Sigmoid colon (tissue), 7 donors: ENCODE results near the gene WIF1. TPM values are rescaled to one million over a fixed set of nuclear protein-coding genes. Genes with fewer than 3 reads are reported as not detected.

Experiments used
- DNase-seq: peaks from one replicate; pipeline ENCODE4 v3.0.0-alpha.2; 2019
- H3K27ac ChIP-seq, 4 donors: fragments of 200-600 bp; sonication (generic); one replicate each; pipeline ENCODE4 v1.5.1; 2016 to 2019; ENCODE audit warnings: mild to moderate bottlenecking in 1 of 4
- H3K27me3 ChIP-seq, 3 donors: fragments of 200-600 bp; sonication (generic); one replicate each; pipeline ENCODE4 v1.5.1; 2019; ENCODE audit warnings: mild to moderate bottlenecking in 1 of 3
- H3K36me3 ChIP-seq, 4 donors: fragments of 200-600 bp; sonication (generic); one replicate each; pipeline ENCODE4 v1.5.1; 2016 to 2019
- H3K4me1 ChIP-seq, 4 donors: fragments of 200-600 bp; sonication (generic); one replicate each; pipeline ENCODE4 v1.5.1; 2017 to 2019
- H3K4me3 ChIP-seq, 4 donors: fragments of 200-600 bp; sonication (generic); one replicate each; pipeline ENCODE4 v1.5.1; 2017 to 2019; ENCODE audit warnings: mild to moderate bottlenecking in 2 of 4, moderate library complexity in 1 of 4
- H3K9me3 ChIP-seq, 4 donors: fragments of 200-600 bp in 3 of 4; sonication (generic) in 3 of 4; one replicate each; pipeline versions ENCODE4 v1.5.1 to v1.6.1; 2013 to 2019
- EP300 ChIP-seq, 4 donors: sonication (generic); formaldehyde crosslinking; IDR thresholded peaks; one replicate each; pipeline ENCODE4 v1.6.1; 2017; ENCODE audit warnings: antibody characterized with exemption in 4 of 4
- POLR2A ChIP-seq, 2 donors: fragments of 450-650 bp; IDR thresholded peaks; one replicate each; pipeline ENCODE4 v1.6.1; 2016; ENCODE audit warnings: antibody characterized with exemption in 2 of 2, mild to moderate bottlenecking in 2 of 2, moderate library complexity in 2 of 2
- POLR2AphosphoS5 ChIP-seq, 4 donors: sonication (generic); formaldehyde crosslinking; IDR thresholded peaks; one replicate each; pipeline ENCODE4 v1.6.1; 2017; ENCODE audit warnings: antibody characterized with exemption in 4 of 4
- WGBS, 2 donors: extraction: QIAGEN DNeasy Blood & Tissue Kit; methylation state at CpG; one replicate each; pipeline ENCODE4 v1.1.7; 2013; 5-methylcytosine and 5-hydroxymethylcytosine counted together
- intact Hi-C: fragments of 100-400 bp; cut with DNase I; formaldehyde crosslinking; loops from one replicate; pipeline ENCODE4 v1.15.1; 2023
- polyA plus RNA-seq, 3 donors: library from polyadenylated mRNA; stranded (reverse); fragments of 200-250 nt; gene quantifications; one replicate each; pipeline ENCODE4 v1.2.3, GENCODE V29; 2013
- total RNA-seq, 4 donors: library from RNA; depleted of rRNA; stranded (reverse); fragments of >200 nt; gene quantifications; one replicate each; pipeline ENCODE4 v1.1.0, GENCODE V29; 2016
- TF ChIP-seq, protein P1 (sequence below), 4 experiments: fragments of 450-650 bp in 3 of 4; fragments of 200-600 bp in 1 of 4; IDR thresholded peaks; one replicate each; pipeline ENCODE4 v1.5.1; 2016 to 2019; ENCODE audit warnings: antibody characterized with exemption in 4 of 4, mild to moderate bottlenecking in 3 of 4, moderate library complexity in 2 of 4
- donor health status: healthy with polysubstance abuse.
- donor health status: Bipolar disorder and iron deficiency.
- donor health status: healthy.

WIF1 gene, protein sequence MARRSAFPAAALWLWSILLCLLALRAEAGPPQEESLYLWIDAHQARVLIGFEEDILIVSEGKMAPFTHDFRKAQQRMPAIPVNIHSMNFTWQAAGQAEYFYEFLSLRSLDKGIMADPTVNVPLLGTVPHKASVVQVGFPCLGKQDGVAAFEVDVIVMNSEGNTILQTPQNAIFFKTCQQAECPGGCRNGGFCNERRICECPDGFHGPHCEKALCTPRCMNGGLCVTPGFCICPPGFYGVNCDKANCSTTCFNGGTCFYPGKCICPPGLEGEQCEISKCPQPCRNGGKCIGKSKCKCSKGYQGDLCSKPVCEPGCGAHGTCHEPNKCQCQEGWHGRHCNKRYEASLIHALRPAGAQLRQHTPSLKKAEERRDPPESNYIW
- total RNA-seq (not detected), polyA plus RNA-seq (under 1 TPM in 1 of 3 donors, not detected in 2; 0.15 TPM)

DNA sequence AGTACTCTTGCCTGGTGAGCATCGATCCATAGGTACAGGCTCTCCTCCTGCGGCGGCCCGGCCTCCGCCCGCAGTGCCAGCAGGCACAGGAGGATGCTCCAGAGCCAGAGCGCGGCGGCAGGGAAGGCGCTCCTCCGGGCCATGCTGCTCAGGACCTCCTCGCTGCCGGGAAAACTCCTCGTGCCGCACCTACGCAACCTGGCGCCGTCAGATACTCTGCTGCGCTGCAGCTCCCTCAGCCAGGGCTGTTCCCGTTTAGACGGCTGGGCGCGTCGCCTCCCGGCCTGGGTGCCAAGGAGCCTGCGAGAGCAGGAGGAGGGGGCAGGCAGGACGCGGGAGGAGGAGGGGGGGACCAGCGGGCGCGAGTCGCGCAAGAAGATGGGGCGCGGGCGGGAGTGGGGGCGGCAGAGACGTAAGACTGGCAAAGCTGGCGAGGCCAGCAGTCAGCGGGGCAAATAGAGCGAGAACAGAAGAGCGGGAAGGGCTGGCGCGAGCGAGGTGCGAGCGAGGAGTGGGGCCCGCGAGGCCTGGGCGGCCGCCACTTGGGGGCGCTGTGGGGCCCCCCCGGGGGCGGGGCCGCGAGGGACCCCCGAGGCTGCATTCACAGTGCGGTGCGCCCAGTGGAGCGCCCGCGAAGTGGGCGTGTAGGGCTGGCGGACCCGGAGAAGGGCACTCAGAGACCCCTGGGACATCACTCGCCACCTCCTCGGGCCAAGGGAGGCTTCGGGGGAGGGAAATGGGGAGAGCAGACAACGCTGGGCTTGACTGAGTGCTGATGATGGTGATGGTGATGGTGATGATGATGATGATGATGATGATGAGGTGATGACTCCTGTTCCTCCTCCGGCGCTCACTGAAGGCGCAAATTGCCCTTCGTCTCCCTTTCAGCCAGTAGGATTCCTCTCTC lies at the start of gene WIF1:
Gene WIF1, minus strand, starts transcription at position 257 of the 907 bp plus-strand sequence. Its CDS starts 114 bp downstream, at position 143.
- intact Hi-C loops, result no loop called here
- 7 to 21% methylated on average over 73 of the region's 73 CpGs for WGBS, 2 donors
- no peak for TF ChIP-seq EP300 (IDR thresholded peaks at IDR 0.05)
- TF ChIP-seq POLR2A (IDR thresholded peaks at IDR 0.05), result no peak
- TF ChIP-seq, protein P1, sequence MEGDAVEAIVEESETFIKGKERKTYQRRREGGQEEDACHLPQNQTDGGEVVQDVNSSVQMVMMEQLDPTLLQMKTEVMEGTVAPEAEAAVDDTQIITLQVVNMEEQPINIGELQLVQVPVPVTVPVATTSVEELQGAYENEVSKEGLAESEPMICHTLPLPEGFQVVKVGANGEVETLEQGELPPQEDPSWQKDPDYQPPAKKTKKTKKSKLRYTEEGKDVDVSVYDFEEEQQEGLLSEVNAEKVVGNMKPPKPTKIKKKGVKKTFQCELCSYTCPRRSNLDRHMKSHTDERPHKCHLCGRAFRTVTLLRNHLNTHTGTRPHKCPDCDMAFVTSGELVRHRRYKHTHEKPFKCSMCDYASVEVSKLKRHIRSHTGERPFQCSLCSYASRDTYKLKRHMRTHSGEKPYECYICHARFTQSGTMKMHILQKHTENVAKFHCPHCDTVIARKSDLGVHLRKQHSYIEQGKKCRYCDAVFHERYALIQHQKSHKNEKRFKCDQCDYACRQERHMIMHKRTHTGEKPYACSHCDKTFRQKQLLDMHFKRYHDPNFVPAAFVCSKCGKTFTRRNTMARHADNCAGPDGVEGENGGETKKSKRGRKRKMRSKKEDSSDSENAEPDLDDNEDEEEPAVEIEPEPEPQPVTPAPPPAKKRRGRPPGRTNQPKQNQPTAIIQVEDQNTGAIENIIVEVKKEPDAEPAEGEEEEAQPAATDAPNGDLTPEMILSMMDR (IDR thresholded peaks at IDR 0.05), result no peak
- TF ChIP-seq POLR2AphosphoS5 (IDR thresholded peaks at IDR 0.05), result no peak
- Histone ChIP-seq H3K27me3 (peaks cover 8 to 77% (median 33%) of the 10 kb centered on the region in 3 donors), H3K4me1 (peaks cover 0 to 9% (median 9%) of the 10 kb centered on the region in 4 donors), H3K27ac (no peak within 1 kb of the TSS), H3K36me3 (no peaks in the 10 kb centered on the region), H3K9me3 (no peaks in the 10 kb centered on the region), H3K4me3 (peak within 1 kb of the TSS in 3 of 4 donors; percentile 6 to 39 (median 28))
- DNase-seq, result peak; percentile 60

DNA sequence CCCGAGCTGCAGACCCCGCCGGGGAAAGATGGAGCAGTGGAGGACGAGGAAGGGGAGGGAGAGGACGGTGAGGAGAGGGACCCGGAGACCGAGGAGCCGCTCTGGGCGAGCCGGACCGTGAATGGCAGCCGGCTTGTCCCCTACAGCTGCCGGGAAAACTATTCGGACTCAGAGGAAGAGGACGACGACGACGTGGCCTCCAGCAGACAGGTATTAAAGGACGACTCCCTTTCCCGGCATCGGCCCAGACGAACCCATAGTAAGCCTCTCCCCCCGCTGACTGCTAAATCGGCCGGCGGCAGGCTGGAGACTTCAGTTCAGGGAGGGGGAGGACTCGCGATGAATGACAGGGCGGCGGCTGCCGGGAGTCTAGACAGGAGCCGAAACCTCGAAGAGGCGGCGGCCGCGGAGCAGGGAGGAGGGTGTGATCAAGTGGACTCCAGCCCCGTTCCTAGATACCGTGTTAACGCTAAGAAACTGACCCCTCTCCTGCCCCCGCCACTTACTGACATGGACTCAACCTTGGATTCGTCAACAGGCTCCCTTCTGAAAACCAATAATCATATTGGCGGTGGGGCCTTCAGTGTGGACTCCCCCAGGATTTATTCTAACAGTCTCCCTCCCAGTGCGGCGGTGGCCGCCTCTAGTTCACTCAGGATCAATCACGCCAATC lies 49.2 kb upstream of the WIF1 start:
- H3K4me1 ChIP-seq, result peaks cover 0 to 52% (median 35%) of the 10 kb centered on the region in 4 donors
- WGBS, 2 donors, result 0 to 1% methylated on average over 47 of the region's 47 CpGs

DNA sequence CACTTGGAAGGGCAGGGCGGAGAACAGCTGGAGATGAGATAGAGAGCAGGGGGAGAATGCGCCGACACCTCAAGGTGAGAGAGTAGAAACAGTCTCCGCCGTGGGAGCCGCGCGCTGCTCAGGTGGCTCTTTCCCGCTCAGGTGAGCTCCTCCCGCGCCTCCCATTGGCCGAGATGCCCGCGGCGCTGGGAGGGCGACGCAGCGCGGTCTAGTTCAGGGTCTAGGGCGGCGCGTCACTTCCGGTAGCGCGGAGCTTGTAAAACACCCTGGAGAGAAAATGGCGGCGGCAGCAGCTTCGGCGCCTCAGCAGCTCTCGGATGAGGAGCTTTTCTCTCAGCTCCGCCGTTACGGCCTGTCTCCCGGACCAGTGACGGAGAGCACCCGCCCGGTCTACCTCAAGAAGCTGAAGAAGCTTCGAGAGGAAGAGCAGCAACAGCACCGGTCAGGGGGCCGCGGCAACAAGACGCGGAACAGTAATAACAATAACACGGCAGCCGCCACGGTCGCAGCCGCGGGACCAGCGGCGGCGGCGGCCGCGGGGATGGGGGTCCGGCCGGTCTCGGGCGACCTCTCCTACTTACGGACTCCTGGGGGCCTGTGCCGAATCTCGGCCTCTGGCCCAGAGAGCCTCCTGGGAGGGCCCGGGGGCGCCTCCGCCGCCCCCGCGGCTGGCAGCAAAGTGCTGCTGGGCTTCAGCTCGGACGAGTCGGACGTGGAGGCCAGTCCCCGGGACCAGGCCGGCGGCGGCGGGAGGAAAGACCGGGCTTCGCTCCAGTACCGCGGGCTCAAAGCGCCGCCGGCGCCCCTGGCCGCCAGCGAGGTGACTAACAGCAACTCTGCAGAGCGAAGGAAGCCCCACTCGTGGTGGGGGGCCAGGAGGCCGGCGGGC lies 48.5 kb upstream of the WIF1 start, which contains the start of gene LEMD3:
Gene LEMD3, plus strand, starts transcription at position 264 of the 889 bp plus-strand sequence. Its CDS starts 14 bp downstream, at position 278.
- WGBS, 2 donors, result 0% methylated on average over 91 of the region's 91 CpGs
- intact Hi-C loops, result loop anchor here (5.0 to 10.0 kb wide), 5 partner anchors 63 to 1133 kb away; partner anchors contain the start of genes HELB and MSRB3
- Histone ChIP-seq H3K36me3 (no peaks in the 10 kb centered on the region), H3K9me3 (no peaks in the 10 kb centered on the region), H3K27ac (peak within 1 kb of the TSS; percentile 89 to 97 (median 93)), H3K27me3 (no peaks in the 10 kb centered on the region), H3K4me1 (peaks cover 0 to 48% (median 35%) of the 10 kb centered on the region in 4 donors), H3K4me3 (peak within 1 kb of the TSS; percentile 70 to 99 (median 83))
- peak; percentile 96 for DNase-seq
- TF ChIP-seq, protein P1 (IDR thresholded peaks at IDR 0.05), result no peak
- TF ChIP-seq POLR2AphosphoS5 (IDR thresholded peaks at IDR 0.05), result peak; percentile 89 to 95 (median 92)
- TF ChIP-seq EP300 (IDR thresholded peaks at IDR 0.05), result no peak
- TF ChIP-seq POLR2A (IDR thresholded peaks at IDR 0.05), result peak; percentile 82 to 88

More for the DNA sequence above, 49.2 kb upstream of the WIF1 start:
- H3K27me3 ChIP-seq, result no peaks in the 10 kb centered on the region
- intact Hi-C loops, result loop anchor here (5.0 to 10.0 kb wide), 2 partner anchors 62 to 304 kb away; no protein-coding TSS in a partner anchor
- peak overlapping the region; percentile 89 to 97 (median 93) for H3K27ac ChIP-seq
- no peaks in the 10 kb centered on the region for H3K36me3 ChIP-seq
- TF ChIP-seq EP300 (IDR thresholded peaks at IDR 0.05) (no peak), POLR2AphosphoS5 (IDR thresholded peaks at IDR 0.05) (peak in 2 of 4 donors; percentile 12 to 31), POLR2A (IDR thresholded peaks at IDR 0.05) (peak in 1 of 2 donors; percentile 28)
- TF ChIP-seq, protein P1 (IDR thresholded peaks at IDR 0.05), result no peak
- no peaks in the 10 kb centered on the region for H3K9me3 ChIP-seq
- H3K4me3 ChIP-seq, result peak overlapping the region; percentile 70 to 99 (median 83)
- DNase-seq, result peak; percentile 73
